BLaER1 (cell line): Measurements from ENCODE around the gene AQP12A.

Experiments used
- H3K27ac ChIP-seq: shearing (Covaris generic); formaldehyde crosslinking; 2 replicates; pipeline ENCODE4 v1.8.1; 2022
- H3K27me3 ChIP-seq: shearing (Covaris generic); formaldehyde crosslinking; 2 replicates; pipeline ENCODE4 v1.8.1; 2022
- H3K36me3 ChIP-seq: shearing (Covaris generic); formaldehyde crosslinking; 2 replicates; pipeline ENCODE4 v1.8.1; 2022
- H3K4me1 ChIP-seq: shearing (Covaris generic); formaldehyde crosslinking; 2 replicates; pipeline ENCODE4 v1.8.1; 2022
- H3K4me2 ChIP-seq: shearing (Covaris generic); formaldehyde crosslinking; 2 replicates; pipeline ENCODE4 v1.8.1; 2022
- H3K4me3 ChIP-seq: shearing (Covaris generic); formaldehyde crosslinking; 2 replicates; pipeline ENCODE4 v1.8.1; 2022
- H3K9ac ChIP-seq: shearing (Covaris generic); formaldehyde crosslinking; 2 replicates; pipeline ENCODE4 v1.8.1; 2022
- H3K9me3 ChIP-seq: shearing (Covaris generic); formaldehyde crosslinking; 2 replicates; pipeline ENCODE4 v1.8.1; 2022
- H4K20me1 ChIP-seq: shearing (Covaris generic); formaldehyde crosslinking; 2 replicates; pipeline ENCODE4 v1.8.1; 2022
- Cebpa-rat ChIP-seq: shearing (Covaris generic); IDR thresholded peaks from 2 replicates; pipeline ENCODE4 v1.8.1; 2022

Gene AQP12A

GRCh38 chr2:240724431-240724830 lies 32.8 kb downstream of the AQP12A start:
- no peak overlapping the region for H3K27ac ChIP-seq
- H3K4me1 ChIP-seq, result peaks cover 43% of the 10 kb centered on the region
- no peaks in the 10 kb centered on the region for H4K20me1 ChIP-seq
- H3K9ac ChIP-seq, result no peak overlapping the region
- no peak for TF ChIP-seq Cebpa-rat
- no peak overlapping the region for H3K4me3 ChIP-seq
- no peak overlapping the region for H3K4me2 ChIP-seq
- no peaks in the 10 kb centered on the region for H3K9me3 ChIP-seq
- H3K36me3 ChIP-seq, result no peaks in the 10 kb centered on the region
- H3K27me3 ChIP-seq, result no peaks in the 10 kb centered on the region

DNA sequence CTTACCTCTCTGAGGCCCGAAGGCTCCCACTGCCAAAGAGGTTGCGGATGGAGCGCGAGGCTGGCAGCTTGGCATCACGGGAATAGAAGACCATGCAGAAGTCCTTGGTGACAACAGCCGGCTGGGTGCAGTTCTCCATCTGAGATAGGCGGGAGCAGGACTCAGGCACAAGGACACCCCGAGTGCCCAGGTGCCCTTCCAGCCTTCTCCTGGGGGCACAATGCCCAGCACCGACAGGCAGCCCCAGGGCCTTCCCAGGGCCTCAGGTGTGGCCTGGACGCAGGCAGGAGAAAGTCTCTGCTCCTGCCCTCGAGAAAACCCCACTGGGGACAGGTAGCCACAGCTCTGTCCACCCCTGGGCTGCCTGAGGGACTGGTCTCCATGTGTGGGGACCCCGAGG lies 33.6 kb downstream of the AQP12A start:
- Histone ChIP-seq H3K9ac (no peak overlapping the region), H3K9me3 (no peaks in the 10 kb centered on the region), H3K36me3 (no peaks in the 10 kb centered on the region), H3K4me2 (peak overlapping the region; percentile 52), H3K4me3 (no peak overlapping the region), H3K27ac (peak overlapping the region; percentile 66), H4K20me1 (no peaks in the 10 kb centered on the region), H3K27me3 (no peaks in the 10 kb centered on the region), H3K4me1 (peaks cover 51% of the 10 kb centered on the region)
- no peak for TF ChIP-seq Cebpa-rat

DNA sequence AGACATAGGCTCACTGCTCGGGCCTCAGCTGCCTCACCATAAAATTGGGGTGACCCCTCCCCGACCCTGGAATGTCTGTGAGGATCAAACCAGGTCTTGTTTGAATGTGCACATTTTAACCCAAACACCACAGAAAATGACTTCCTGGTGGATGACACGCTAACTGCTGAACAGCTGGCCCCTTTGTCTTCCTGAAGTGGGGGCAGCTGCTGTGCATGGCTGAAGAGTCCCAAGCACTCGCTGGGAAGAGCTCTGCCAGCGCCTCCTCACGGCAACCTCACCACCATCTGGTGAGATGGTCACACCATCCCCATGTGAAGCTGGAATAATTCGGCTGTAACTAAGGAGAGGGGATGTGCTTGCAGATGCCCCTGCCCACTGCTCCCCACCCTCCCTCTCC lies 34.0 kb downstream of the AQP12A start:
- no peak for TF ChIP-seq Cebpa-rat
- no peaks in the 10 kb centered on the region for H3K36me3 ChIP-seq

GRCh38 chr2:240726876-240727275 lies 35.2 kb downstream of the AQP12A start:
- no peaks in the 10 kb centered on the region for H3K36me3 ChIP-seq
- H3K4me1 ChIP-seq, result peaks cover 66% of the 10 kb centered on the region
- peak overlapping the region; percentile 31 for H3K27ac ChIP-seq
- TF ChIP-seq Cebpa-rat, result no peak
- H3K9me3 ChIP-seq, result no peaks in the 10 kb centered on the region
- H3K4me3 ChIP-seq, result no peak overlapping the region
- 0 out of 2 replicates have a peak, but pooled peaks cover 9% of the 10 kb centered on the region for H4K20me1 ChIP-seq
- peak overlapping the region; percentile 92 for H3K4me2 ChIP-seq
- H3K9ac ChIP-seq, result no peak overlapping the region
- H3K27me3 ChIP-seq, result no peaks in the 10 kb centered on the region

More for the DNA sequence above, 34.0 kb downstream of the AQP12A start:
- Histone ChIP-seq H3K4me1 (peaks cover 55% of the 10 kb centered on the region), H3K9me3 (no peaks in the 10 kb centered on the region), H3K9ac (no peak overlapping the region), H3K4me2 (peak overlapping the region; percentile 52), H3K4me3 (no peak overlapping the region), H3K27me3 (no peaks in the 10 kb centered on the region), H4K20me1 (0 out of 2 replicates have a peak, but pooled peaks cover under 1% of the 10 kb centered on the region), H3K27ac (peak overlapping the region; percentile 66)

DNA sequence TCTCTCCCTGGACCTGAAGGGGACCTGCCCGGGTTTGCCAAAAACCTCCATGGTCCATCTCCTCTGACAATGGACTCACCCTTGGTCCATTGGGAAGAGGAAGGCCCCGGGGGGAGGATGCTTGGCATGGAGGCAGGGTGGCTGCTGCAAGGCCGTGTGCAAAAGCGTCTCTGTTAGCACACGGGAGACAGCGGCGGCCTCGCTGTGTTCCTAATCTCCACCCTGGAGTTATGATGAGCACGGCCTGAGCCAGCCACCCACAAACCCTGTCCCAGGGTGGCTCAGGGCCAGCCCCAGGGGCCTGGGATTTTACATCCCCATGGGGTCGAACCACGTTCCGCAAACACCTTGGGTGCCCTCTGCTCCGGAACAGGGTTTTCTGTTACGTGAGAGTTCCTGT lies 35.8 kb downstream of the AQP12A start:
- no peak overlapping the region for H3K9ac ChIP-seq
- H3K27me3 ChIP-seq, result no peaks in the 10 kb centered on the region
- no peaks in the 10 kb centered on the region for H3K36me3 ChIP-seq
- no peaks in the 10 kb centered on the region for H3K9me3 ChIP-seq
- no peak for TF ChIP-seq Cebpa-rat
- peaks cover 66% of the 10 kb centered on the region for H3K4me1 ChIP-seq
- H3K4me2 ChIP-seq, result peak overlapping the region; percentile 92
- peak overlapping the region; percentile 31 for H3K27ac ChIP-seq
- no peak overlapping the region for H3K4me3 ChIP-seq
- H4K20me1 ChIP-seq, result 0 out of 2 replicates have a peak, but pooled peaks cover 9% of the 10 kb centered on the region

DNA sequence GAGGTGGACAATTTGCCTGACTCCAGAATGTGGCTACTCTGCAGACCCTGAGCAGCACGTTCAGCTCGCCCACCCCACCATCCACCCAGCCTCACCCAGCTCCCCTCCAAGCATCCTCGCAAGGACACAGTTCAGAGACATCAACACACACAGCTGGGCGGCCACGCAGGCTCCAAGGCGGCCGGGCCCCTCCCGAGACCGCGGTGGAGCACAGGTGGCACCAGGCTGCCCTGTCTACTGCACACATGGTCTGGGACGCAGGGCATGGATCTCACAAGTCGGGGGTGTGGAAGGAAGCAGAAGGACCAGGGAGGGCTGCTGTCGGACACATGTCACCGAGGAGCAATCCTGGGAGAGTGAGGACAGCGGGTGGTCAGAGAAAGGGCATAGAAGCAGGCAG lies 36.2 kb downstream of the AQP12A start:
- Histone ChIP-seq H3K9ac (no peak overlapping the region), H3K4me2 (peak overlapping the region; percentile 92), H4K20me1 (0 out of 2 replicates have a peak, but pooled peaks cover 9% of the 10 kb centered on the region), H3K27ac (peak overlapping the region; percentile 31; the same call in 1 of the 2 replicates), H3K9me3 (no peaks in the 10 kb centered on the region), H3K4me3 (no peak overlapping the region), H3K4me1 (peaks cover 67% of the 10 kb centered on the region), H3K36me3 (no peaks in the 10 kb centered on the region), H3K27me3 (no peaks in the 10 kb centered on the region)
- no peak for TF ChIP-seq Cebpa-rat

DNA sequence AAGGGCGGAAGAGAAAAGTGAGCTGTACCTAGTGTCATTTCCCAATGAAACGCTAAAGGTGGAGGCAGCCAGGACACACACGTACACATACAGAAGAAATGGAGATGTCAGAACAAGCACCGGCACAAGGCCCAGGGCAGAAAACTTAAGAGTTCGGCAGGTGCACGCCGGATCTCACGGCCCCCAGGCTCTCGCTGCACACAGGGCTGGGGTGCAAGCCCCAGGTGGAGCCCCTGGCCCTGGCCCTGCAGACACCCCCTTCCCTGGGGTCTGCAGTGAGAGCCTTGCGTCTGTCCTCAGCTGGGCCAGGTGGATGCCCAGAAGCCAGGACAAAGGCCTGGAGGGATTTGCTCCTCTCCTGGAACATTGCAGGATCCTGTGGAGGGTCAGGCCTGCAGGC lies 36.7 kb downstream of the AQP12A start:
- Histone ChIP-seq H3K27me3 (no peaks in the 10 kb centered on the region), H3K4me3 (no peak overlapping the region), H3K9me3 (no peaks in the 10 kb centered on the region), H3K9ac (no peak overlapping the region), H4K20me1 (0 out of 2 replicates have a peak, but pooled peaks cover 9% of the 10 kb centered on the region), H3K4me1 (peaks cover 71% of the 10 kb centered on the region), H3K27ac (0 out of 2 replicates have a peak overlapping the region, but pooled peaks have one; percentile 31), H3K4me2 (peak overlapping the region; percentile 92), H3K36me3 (no peaks in the 10 kb centered on the region)
- TF ChIP-seq Cebpa-rat, result no peak

- Histone ChIP-seq H3K9ac (no peak overlapping the region), H4K20me1 (0 out of 2 replicates have a peak, but pooled peaks cover 9% of the 10 kb centered on the region), H3K4me1 (peaks cover 76% of the 10 kb centered on the region), H3K36me3 (no peaks in the 10 kb centered on the region), H3K27ac (no peak overlapping the region), H3K4me3 (no peak overlapping the region), H3K4me2 (peak overlapping the region; percentile 92; the same call in 1 of the 2 replicates), H3K27me3 (no peaks in the 10 kb centered on the region), H3K9me3 (no peaks in the 10 kb centered on the region)
- no peak for TF ChIP-seq Cebpa-rat
These were observed 37.2 kb downstream of the AQP12A start for GRCh38 chr2:240728827-240729226.

GRCh38 chr2:240730501-240731177 lies 39.0 kb downstream of the AQP12A start:
- Histone ChIP-seq H3K4me3 (no peak overlapping the region), H3K9me3 (no peaks in the 10 kb centered on the region), H3K4me1 (peaks cover 68% of the 10 kb centered on the region), H3K27me3 (no peaks in the 10 kb centered on the region), H3K9ac (peak overlapping the region; percentile 60), H3K27ac (peak overlapping the region; percentile 80), H3K4me2 (peak overlapping the region; percentile 92), H4K20me1 (0 out of 2 replicates have a peak, but pooled peaks cover 9% of the 10 kb centered on the region), H3K36me3 (no peaks in the 10 kb centered on the region)
- no peak for TF ChIP-seq Cebpa-rat

DNA sequence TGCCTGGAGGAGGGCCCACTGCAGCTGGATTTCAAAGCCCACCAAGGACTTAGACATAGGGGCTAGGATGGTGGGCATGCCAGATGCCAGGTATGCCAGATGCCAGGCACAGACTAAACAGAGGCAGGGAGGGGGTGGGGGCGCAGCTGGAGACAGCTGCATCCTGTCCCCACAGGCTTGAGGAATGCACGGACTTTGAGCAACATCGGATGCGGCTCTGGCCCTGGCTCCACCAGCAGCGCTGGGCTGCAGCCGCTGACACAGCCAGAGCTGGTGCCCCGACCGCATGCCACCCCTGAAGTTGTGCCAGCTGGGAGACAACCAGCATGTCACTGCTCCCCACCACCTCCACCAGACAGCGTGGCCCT lies 39.5 kb downstream of the AQP12A start:
- peak overlapping the region; percentile 80 for H3K27ac ChIP-seq
- TF ChIP-seq Cebpa-rat, result no peak
- H3K9ac ChIP-seq, result peak overlapping the region; percentile 60
- peaks cover 63% of the 10 kb centered on the region for H3K4me1 ChIP-seq
- H3K36me3 ChIP-seq, result no peaks in the 10 kb centered on the region
- H3K9me3 ChIP-seq, result no peaks in the 10 kb centered on the region
- 0 out of 2 replicates have a peak, but pooled peaks cover 9% of the 10 kb centered on the region for H4K20me1 ChIP-seq
- H3K4me2 ChIP-seq, result peak overlapping the region; percentile 92
- H3K4me3 ChIP-seq, result no peak overlapping the region
- no peaks in the 10 kb centered on the region for H3K27me3 ChIP-seq
